ENCODE measurements around the gene TAAR5. TPM values are rescaled to one million over a fixed set of nuclear protein-coding genes. Genes with fewer than 3 reads are reported as not detected.
"Not testable (repeated sequence)": the region's sequence is repeated elsewhere in the genome, so short reads cannot be mapped to it uniquely, and the experiment has no call there.

Gene TAAR5
- total and polyA plus RNA-seq, 9 donors = not detected

DNA sequence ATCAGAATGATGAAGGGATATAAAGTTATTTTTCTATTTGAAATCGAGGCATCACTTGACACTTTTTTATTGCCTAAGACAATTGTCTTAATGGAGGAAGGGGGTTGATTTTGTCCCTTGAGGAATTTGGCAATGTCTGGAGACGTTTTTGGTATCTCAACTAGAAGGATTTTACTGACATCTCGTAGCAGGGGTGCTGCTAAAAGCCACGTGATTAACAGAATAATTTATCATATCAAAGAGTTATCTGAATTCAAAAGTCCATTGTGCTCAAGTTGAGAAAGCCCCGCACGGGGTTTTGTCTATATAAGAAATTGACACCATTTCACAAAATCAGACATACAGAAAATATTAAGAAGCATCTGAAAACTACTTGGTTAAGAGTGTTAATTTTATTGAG, 20.9 kb downstream of the TAAR5 start:
- Histone ChIP-seq H3K36me3 (no peaks in the 10 kb centered on the region), H3K27ac (no peak overlapping the region), H3K27me3 (no peaks in the 10 kb centered on the region), H3K9me3 (no peaks in the 10 kb centered on the region), H3K4me3 (no peak overlapping the region), H3K4me1 (ENCODE audit: insufficient read depth) (no peaks in the 10 kb centered on the region)
- WGBS, 3 donors = 64 to 68% (median 66%) methylated on average over 6 of the region's 6 CpGs
- TF ChIP-seq CTCF (IDR thresholded peaks at IDR 0.05) (no peak), EP300 (IDR thresholded peaks at IDR 0.05) (no peak), POLR2A (IDR thresholded peaks at IDR 0.05) (no peak)
- intact Hi-C loops (cut with DNase I) = no loop called here
- DNase-seq = no peak

DNA sequence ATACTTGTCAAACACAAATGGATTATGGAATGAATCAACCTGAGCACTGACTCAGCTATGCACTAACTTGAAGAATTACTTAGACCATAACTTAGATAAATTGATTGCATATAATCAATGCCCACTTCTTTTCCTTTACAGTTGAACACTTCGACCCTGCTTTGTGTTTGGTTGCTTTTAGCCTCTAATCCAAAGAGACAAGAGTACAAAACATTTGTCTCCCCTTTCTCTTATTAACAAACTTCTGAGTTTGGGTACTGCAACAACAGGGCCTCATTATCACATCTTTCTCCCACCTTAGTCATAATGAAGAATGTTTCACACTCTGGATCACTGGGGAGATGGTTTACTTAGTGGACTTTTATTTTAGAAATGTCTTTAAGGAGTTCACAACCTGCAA, 22.0 kb downstream of the TAAR5 start:
- no peaks in the 10 kb centered on the region for H3K9me3 ChIP-seq
- intact Hi-C loops (cut with DNase I) = no loop called here
- no peak for DNase-seq
- H3K27me3 ChIP-seq = no peaks in the 10 kb centered on the region
- no peak overlapping the region for H3K27ac ChIP-seq
- WGBS, 3 donors = 79 to 86% (median 82%) methylated on average over 1 of the region's 1 CpG
- no peaks in the 10 kb centered on the region for H3K36me3 ChIP-seq
- H3K4me3 ChIP-seq = no peak overlapping the region
- no peaks in the 10 kb centered on the region for H3K4me1 ChIP-seq (ENCODE audit: insufficient read depth)
- no peak for TF ChIP-seq CTCF (IDR thresholded peaks at IDR 0.05)

- WGBS, 3 donors = 82 to 92% (median 90%) methylated on average over 6 of the region's 6 CpGs
- no peaks in the 10 kb centered on the region for H3K36me3 ChIP-seq
- H3K9me3 ChIP-seq = no peaks in the 10 kb centered on the region
- H3K4me1 ChIP-seq (ENCODE audit: insufficient read depth) = no peaks in the 10 kb centered on the region
- H3K27ac ChIP-seq = no peak overlapping the region
- no peak for DNase-seq
- H3K27me3 ChIP-seq = no peaks in the 10 kb centered on the region
- intact Hi-C loops (cut with DNase I) = no loop called here
- TF ChIP-seq POLR2A (IDR thresholded peaks at IDR 0.05) = no peak
- TF ChIP-seq EP300 (IDR thresholded peaks at IDR 0.05) = no peak
- TF ChIP-seq CTCF (IDR thresholded peaks at IDR 0.05) = no peak
- no peak overlapping the region for H3K4me3 ChIP-seq
Observed at GRCh38 chr6:132566404-132566803, 23.1 kb downstream of the TAAR5 start.

DNA sequence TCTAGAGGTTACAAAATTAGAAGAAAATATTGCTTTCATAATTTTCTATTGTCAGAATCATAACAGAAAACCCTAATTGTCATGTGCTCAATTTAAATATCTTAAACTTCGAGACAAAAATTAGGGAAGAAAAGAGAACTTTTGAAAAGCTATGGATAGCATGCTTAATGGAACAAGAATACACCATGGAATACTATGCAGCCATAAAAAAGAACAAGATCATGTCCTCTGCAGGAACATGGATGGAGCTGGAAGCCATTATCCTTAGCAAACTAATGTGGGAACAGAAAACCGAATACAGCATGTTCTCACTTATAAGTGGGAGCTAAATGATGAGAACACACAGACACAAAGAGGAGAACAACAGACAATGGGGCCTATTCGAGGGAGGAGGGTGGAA, 29.5 kb downstream of the TAAR5 start:
- H3K4me1 ChIP-seq (ENCODE audit: insufficient read depth); H3K36me3 ChIP-seq; intact Hi-C loops (cut with DNase I); H3K9me3 ChIP-seq; H3K27me3 ChIP-seq; H3K27ac ChIP-seq; DNase-seq; H3K4me3 ChIP-seq: not testable (repeated sequence)
- WGBS, 3 donors = 70 to 81% (median 74%) methylated on average over 3 of the region's 3 CpGs

DNA sequence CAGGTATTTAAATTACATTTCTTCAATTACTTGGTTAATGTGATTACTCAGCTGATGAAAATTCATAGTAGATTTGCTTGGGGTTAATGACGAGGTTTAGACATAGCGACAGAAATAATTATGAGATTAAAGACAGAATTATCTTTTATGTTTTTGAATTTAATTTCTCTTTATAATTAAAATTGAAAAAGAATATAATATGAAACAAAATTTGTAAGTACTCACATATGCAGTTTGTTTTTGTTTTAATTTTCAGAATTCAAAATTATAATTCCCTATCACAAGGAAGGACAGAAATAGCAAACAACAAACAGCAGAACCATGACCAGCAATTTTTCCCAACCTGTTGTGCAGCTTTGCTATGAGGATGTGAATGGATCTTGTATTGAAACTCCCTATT, 37.2 kb downstream of the TAAR5 start, which contains the start of gene TAAR8:
Gene TAAR8 (plus strand): TSS at position 301 of the 400 bp plus-strand sequence. CDS start 21 bp downstream, at position 322.
- TF ChIP-seq CTCF (IDR thresholded peaks at IDR 0.05) (no peak), EP300 (IDR thresholded peaks at IDR 0.05) (no peak), POLR2A (IDR thresholded peaks at IDR 0.05) (no peak)
- 78 to 91% (median 80%) methylated on average over 2 of the region's 2 CpGs for WGBS, 3 donors
- Histone ChIP-seq H3K9me3 (no peaks in the 10 kb centered on the region), H3K27me3 (no peaks in the 10 kb centered on the region), H3K27ac (no peak within 1 kb of the TSS), H3K36me3 (no peaks in the 10 kb centered on the region), H3K4me1 (ENCODE audit: insufficient read depth) (no peaks in the 10 kb centered on the region), H3K4me3 (no peak within 1 kb of the TSS)
- intact Hi-C loops (cut with DNase I) = no loop called here
- no peak for DNase-seq
